ENCODE data around the gene YIPF3. TPM values are rescaled to one million over a fixed set of nuclear protein-coding genes. Genes with fewer than 3 reads are reported as not detected.
"Not testable (repeated sequence)": the region's sequence is repeated elsewhere in the genome, so short reads cannot be mapped to it uniquely, and the experiment has no call there.

Gene YIPF3
- total RNA-seq (2021) (91.3 and 98.4 TPM in 2 replicates), Bru-seq, nascent RNA (percentile 76 among the genes with signal in this experiment), BruChase-seq, experiment 1, labeled RNA remaining after a 2-hour chase (percentile 80 among the genes with signal in this experiment), BruChase-seq, experiment 2, labeled RNA remaining after a 6-hour chase (percentile 91 among the genes with signal in this experiment)
- long read RNA-seq, transcript YIPF3-202 (9 exons, 1,576 nt): major isoform, 142 of 168 reads
- long read RNA-seq, partial matches to known transcripts: 7 of 168 reads
- long read RNA-seq, other reads (novel, unspliced or antisense): 18 of 168 reads

DNA sequence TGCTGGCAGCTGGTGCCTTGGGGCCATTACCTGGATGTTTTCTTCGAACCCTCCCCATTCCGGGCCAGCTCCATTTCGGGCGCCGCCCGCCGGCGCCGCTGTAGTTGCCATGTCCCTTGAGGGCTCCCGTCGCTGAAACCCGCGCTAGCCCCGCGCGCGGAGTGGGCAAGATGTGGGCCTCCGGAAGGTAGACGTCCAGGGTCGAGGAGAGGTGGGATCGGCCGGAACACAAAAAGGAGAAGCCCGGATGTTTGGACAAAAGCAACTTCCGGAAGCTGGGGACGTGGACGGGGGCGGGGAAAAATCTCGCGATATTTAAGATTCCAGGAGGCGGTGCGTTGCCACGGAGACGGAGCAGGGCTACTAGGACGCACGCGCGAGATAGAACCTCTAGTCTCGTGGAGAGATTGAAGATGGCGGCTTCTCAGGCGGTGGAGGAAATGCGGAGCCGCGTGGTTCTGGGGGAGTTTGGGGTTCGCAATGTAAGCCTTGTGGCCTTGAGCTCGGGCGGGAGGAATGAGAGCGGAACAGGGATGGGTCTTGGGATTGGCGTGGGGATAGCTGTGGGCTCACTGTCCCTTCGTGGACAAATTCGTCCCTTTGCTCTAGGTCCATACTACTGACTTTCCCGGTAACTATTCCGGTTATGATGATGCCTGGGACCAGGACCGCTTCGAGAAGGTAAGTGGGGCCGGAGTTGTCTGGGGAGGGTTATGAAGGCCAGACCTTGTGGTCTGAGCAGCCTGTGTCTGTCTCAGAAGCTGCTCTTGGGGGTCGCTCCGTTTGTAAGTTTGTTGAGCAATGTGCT lies at the start of gene YIPF3, which contains the start of gene POLR1C:
YIPF3 (minus strand) TSS at position 230 of the 808 bp plus-strand sequence; CDS start at position 111, 119 bp downstream.
POLR1C (plus strand) TSS at position 393 of the 808 bp plus-strand sequence; CDS start at position 414, 21 bp downstream.
- H3K36me3 ChIP-seq (ENCODE audit: low read depth): peaks cover 37% of the 10 kb centered on the region
- BruUV-seq (replicated peaks): TSS peak; percentile 40
- H2AFZ ChIP-seq: peak within 1 kb of the TSS; percentile 87
- CTCF ChIA-PET: no interaction called here
- H3K4me3 ChIP-seq: peak within 1 kb of the TSS; percentile 84
- TF ChIP-seq, protein P1, sequence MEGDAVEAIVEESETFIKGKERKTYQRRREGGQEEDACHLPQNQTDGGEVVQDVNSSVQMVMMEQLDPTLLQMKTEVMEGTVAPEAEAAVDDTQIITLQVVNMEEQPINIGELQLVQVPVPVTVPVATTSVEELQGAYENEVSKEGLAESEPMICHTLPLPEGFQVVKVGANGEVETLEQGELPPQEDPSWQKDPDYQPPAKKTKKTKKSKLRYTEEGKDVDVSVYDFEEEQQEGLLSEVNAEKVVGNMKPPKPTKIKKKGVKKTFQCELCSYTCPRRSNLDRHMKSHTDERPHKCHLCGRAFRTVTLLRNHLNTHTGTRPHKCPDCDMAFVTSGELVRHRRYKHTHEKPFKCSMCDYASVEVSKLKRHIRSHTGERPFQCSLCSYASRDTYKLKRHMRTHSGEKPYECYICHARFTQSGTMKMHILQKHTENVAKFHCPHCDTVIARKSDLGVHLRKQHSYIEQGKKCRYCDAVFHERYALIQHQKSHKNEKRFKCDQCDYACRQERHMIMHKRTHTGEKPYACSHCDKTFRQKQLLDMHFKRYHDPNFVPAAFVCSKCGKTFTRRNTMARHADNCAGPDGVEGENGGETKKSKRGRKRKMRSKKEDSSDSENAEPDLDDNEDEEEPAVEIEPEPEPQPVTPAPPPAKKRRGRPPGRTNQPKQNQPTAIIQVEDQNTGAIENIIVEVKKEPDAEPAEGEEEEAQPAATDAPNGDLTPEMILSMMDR (conservative IDR thresholded peaks at IDR 0.05): no peak
- no peak for TF ChIP-seq EZH2 (IDR thresholded peaks at IDR 0.05; ENCODE audit: low read depth)
- H4K20me1 ChIP-seq (ENCODE audit: insufficient read depth): peaks cover 27% of the 10 kb centered on the region
- peak within 1 kb of the TSS; percentile 34 for H3K27ac ChIP-seq
- H3K4me2 ChIP-seq: peak within 1 kb of the TSS; percentile 98
- H3F3A ChIP-seq (ENCODE audit: insufficient read depth, low read depth): peaks cover 39% of the 10 kb centered on the region
- peaks cover 55% of the 10 kb centered on the region for H3K79me2 ChIP-seq (ENCODE audit: low read depth)
- peaks cover 21% of the 10 kb centered on the region for H3K4me1 ChIP-seq (replicated peaks; ENCODE audit: insufficient read depth)
- intact Hi-C loops (cut with micrococcal nuclease; ENCODE audit: unreplicated experiment): no loop called here
- no peaks in the 10 kb centered on the region for H3K27me3 ChIP-seq (ENCODE audit: insufficient read depth, low read depth)
- H3K9me2 ChIP-seq (ENCODE audit: insufficient read depth): no peaks in the 10 kb centered on the region
- POLR2A ChIA-PET (ENCODE audit: unreplicated experiment): no interaction called here
- H3K9me3 ChIP-seq (ENCODE audit: insufficient read depth, low read depth): no peaks in the 10 kb centered on the region
- DNase-seq: peak; percentile 92 to 95

DNA sequence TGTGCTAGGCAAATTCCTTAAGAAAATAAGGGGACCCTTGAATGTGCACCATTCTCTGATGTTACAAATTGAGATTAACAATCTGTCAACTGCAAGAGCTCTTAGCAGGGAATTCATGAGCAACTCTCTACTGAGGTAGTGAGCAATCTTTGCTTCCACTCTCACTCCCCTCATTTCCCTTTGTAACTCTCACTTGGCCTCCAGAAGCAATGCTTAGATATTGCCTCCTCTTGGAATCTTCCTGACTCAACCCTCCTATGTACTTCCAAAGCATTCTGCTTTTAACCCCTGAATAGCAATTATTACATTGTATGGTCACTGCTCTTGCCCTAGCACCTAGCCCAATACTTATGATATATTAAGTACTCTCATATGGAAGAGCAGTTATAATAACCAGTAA lies 42.6 kb upstream of the YIPF3 start:
- Histone ChIP-seq H3F3A (ENCODE audit: insufficient read depth, low read depth) (no peaks in the 10 kb centered on the region), H3K4me3 (no peak overlapping the region), H3K4me1 (replicated peaks; ENCODE audit: insufficient read depth) (no peaks in the 10 kb centered on the region), H2AFZ (no peak overlapping the region), H4K20me1 (ENCODE audit: insufficient read depth) (0 out of 2 replicates have a peak, but pooled peaks cover 3% of the 10 kb centered on the region), H3K9me2 (ENCODE audit: insufficient read depth) (no peaks in the 10 kb centered on the region), H3K36me3 (ENCODE audit: low read depth) (peaks cover 55% of the 10 kb centered on the region), H3K27ac (no peak overlapping the region), H3K9me3 (ENCODE audit: insufficient read depth, low read depth) (no peaks in the 10 kb centered on the region), H3K27me3 (ENCODE audit: insufficient read depth, low read depth) (no peaks in the 10 kb centered on the region), H3K79me2 (ENCODE audit: low read depth) (no peaks in the 10 kb centered on the region), H3K4me2 (no peak overlapping the region)
- DNase-seq: no peak
- intact Hi-C loops (cut with micrococcal nuclease; ENCODE audit: unreplicated experiment): no loop called here
- ChIA-PET POLR2A (ENCODE audit: unreplicated experiment) (no interaction called here), CTCF (interaction anchor here (0.7 kb wide), 1 partner anchor 238 kb away, joined by 4 read pairs; no protein-coding TSS in a partner anchor)
- BruUV-seq (replicated peaks): no TSS peak
- TF ChIP-seq, protein P1 (conservative IDR thresholded peaks at IDR 0.05): no peak
- TF ChIP-seq EZH2 (IDR thresholded peaks at IDR 0.05; ENCODE audit: low read depth): no peak

DNA sequence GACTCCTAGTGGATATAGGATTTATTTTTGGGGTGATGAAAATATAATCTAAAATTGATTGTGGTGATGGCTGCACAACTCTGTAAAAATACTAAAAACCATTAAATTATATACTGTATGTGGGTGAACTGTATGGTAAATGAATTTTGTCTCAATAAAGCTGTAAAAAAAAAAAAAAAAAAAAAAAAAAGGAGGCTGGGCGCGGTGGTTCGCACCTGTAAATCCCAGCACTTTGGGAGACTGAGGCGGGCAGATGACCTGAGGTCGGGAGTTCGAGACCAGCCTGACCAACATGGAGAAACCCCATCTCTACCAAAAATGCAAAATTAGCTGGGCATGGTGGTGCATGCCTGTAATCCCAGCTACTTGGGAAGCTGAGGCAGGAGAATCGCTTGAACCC lies 40.9 kb upstream of the YIPF3 start:
- H4K20me1 ChIP-seq (ENCODE audit: insufficient read depth); DNase-seq; BruUV-seq (replicated peaks); H3K4me1 ChIP-seq (replicated peaks; ENCODE audit: insufficient read depth); H2AFZ ChIP-seq; H3K9me2 ChIP-seq (ENCODE audit: insufficient read depth); H3K4me3 ChIP-seq; CTCF ChIA-PET; H3K9me3 ChIP-seq (ENCODE audit: insufficient read depth, low read depth); H3K27me3 ChIP-seq (ENCODE audit: insufficient read depth, low read depth); H3K79me2 ChIP-seq (ENCODE audit: low read depth); H3F3A ChIP-seq (ENCODE audit: insufficient read depth, low read depth); H3K4me2 ChIP-seq; H3K27ac ChIP-seq; POLR2A ChIA-PET (ENCODE audit: unreplicated experiment); intact Hi-C loops (cut with micrococcal nuclease; ENCODE audit: unreplicated experiment): not testable (repeated sequence)
- H3K36me3 ChIP-seq (ENCODE audit: low read depth): peaks cover 55% of the 10 kb centered on the region

All from PC-9 (cell line).